Measurements from ENCODE around the gene LRRIQ1. TPM values are rescaled to one million over a fixed set of nuclear protein-coding genes. Genes with fewer than 3 reads are reported as not detected.

LRRIQ1 gene
- total RNA-seq, 2 experiments from 2014 or later = not detected

- no peak overlapping the region for H3K4me3 Mint-ChIP-seq
- peaks cover 10% of the 10 kb centered on the region for H3K4me1 Mint-ChIP-seq (ENCODE audit: low read depth)
- DNase-seq (no peak), ATAC-seq (no peak)
- POLR2A ChIA-PET = interaction anchor here (1.0 kb wide), 1 partner anchor 54 kb away, joined by 3 read pairs; no protein-coding TSS in a partner anchor
- intact Hi-C loops (cut with micrococcal nuclease) = no loop called here
- peaks cover 2% of the 10 kb centered on the region for H3K9me3 Mint-ChIP-seq
- no peak overlapping the region for H3K27ac Mint-ChIP-seq
- H3K36me3 Mint-ChIP-seq (ENCODE audit: low read depth) = peaks cover 2% of the 10 kb centered on the region
- CTCF ChIA-PET = no interaction called here
- TF ChIP-seq CTCF (IDR thresholded peaks at IDR 0.05) = no peak
- H3K27me3 Mint-ChIP-seq = peaks cover 62% of the 10 kb centered on the region
Measured at GRCh38 chr12:85277191-85277590, 241.0 kb downstream of the LRRIQ1 start.

DNA sequence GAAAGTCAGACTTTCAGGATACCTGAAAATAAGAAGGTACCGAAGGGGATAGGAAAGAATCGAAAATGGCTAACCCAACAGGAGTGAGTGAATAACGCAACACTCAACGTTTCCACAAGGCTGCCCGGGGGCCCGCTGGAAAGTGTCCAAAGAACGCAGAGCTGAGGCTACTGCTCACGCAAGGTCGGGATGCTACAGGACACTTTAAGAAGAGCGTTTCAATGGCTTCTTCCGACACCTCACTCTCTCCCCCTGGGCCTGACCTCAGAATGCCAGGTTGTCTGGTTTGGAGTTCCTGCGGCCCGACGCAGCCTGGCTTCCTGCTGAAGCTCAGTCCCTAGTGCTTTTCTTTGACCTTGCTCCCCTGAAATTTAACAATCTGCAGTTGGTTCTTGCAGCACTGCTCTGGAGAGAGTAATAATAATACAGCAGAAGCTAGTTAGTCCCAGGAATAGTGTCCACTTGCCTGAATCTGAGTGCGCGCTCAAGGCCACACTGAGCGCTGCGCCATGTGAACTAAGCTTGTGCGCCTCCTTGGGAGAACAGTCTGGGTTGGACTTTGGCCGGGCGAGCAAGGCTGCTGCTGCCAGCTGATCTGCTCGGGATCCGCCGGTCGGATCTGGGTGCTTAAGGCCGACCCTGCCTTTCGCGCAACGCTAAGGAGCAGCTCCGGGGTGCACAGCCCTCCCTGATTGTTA is 241.9 kb downstream of the LRRIQ1 start:
- Mint-ChIP-seq H3K27me3 (peaks cover 63% of the 10 kb centered on the region), H3K9me3 (peaks cover 1% of the 10 kb centered on the region)

GRCh38 chr12:85278598-85279448 is 242.7 kb downstream of the LRRIQ1 start:
- H3K36me3 Mint-ChIP-seq (ENCODE audit: low read depth) = peaks cover 2% of the 10 kb centered on the region
- intact Hi-C loops (cut with micrococcal nuclease) = no loop called here
- H3K4me1 Mint-ChIP-seq (ENCODE audit: low read depth) = peaks cover 7% of the 10 kb centered on the region
- no peaks in the 10 kb centered on the region for H3K9me3 Mint-ChIP-seq
- DNase-seq (no peak), ATAC-seq (no peak)
- no peak for TF ChIP-seq CTCF (IDR thresholded peaks at IDR 0.05)
- no peak overlapping the region for H3K27ac Mint-ChIP-seq
- H3K27me3 Mint-ChIP-seq = peaks cover 63% of the 10 kb centered on the region
- ChIA-PET CTCF (no interaction called here), POLR2A (no interaction called here)
- no peak overlapping the region for H3K4me3 Mint-ChIP-seq

More for the DNA sequence above, 241.9 kb downstream of the LRRIQ1 start:
- Mint-ChIP-seq H3K27ac (no peak overlapping the region), H3K36me3 (ENCODE audit: low read depth) (peaks cover 2% of the 10 kb centered on the region), H3K4me1 (ENCODE audit: low read depth) (peaks cover 9% of the 10 kb centered on the region), H3K4me3 (no peak overlapping the region)
- DNase-seq (no peak), ATAC-seq (no peak)
- intact Hi-C loops (cut with micrococcal nuclease) = no loop called here
- TF ChIP-seq CTCF (IDR thresholded peaks at IDR 0.05) = no peak
- ChIA-PET CTCF (no interaction called here), POLR2A (interaction anchor here (1.0 kb wide), 1 partner anchor 53 kb away, joined by 3 read pairs; no protein-coding TSS in a partner anchor)

DNA sequence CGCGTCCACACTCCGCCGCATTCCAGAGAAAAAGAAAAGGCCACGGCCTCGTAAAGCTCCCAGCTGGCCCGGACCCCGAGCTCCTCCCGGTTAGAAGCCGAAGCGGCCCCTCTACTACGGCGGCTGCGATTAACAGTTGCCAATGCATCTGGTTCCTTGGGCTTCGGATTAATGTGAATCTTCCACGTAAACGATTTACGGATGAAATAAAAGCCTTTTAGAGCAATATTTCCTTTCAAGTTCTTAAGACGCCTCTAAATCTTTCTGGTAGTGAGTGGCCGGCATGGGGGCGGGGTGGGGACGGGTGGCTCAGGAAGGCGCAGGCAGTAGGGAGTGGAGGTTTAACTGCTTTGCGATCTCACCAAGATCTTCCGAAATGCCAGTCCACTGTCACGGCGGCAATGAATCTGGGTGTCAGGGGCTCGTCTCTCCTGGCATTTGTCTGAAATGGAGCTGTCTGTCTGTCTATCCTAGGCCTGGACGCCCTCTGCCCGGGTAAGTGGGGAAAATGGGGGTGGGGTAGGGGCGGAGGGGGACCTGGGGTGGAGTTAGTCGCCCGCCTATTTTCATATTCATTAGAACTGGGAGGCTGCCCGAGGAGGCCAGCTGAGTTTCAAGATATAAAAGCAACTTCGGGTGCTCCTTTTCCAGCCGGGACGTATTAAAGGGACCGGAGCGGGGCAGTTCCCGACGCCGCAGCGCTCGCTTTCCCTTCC is 243.5 kb downstream of the LRRIQ1 start:
- Mint-ChIP-seq H3K27me3 (peaks cover 55% of the 10 kb centered on the region), H3K36me3 (ENCODE audit: low read depth) (no peaks in the 10 kb centered on the region), H3K4me1 (ENCODE audit: low read depth) (peaks cover 7% of the 10 kb centered on the region), H3K4me3 (no peak overlapping the region), H3K9me3 (no peaks in the 10 kb centered on the region), H3K27ac (no peak overlapping the region)
- intact Hi-C loops (cut with micrococcal nuclease) = no loop called here
- no peak for TF ChIP-seq CTCF (IDR thresholded peaks at IDR 0.05)
- ChIA-PET CTCF (no interaction called here), POLR2A (no interaction called here)
- ATAC-seq = no peak
- no peak for DNase-seq

Measured in activated CD8-positive, alpha-beta T cell treated with anti-CD3 and anti-CD28 coated beads for 36 hours (primary cell).